ENCODE measurements around the gene NDFIP2.

GRCh38 chr13:79455331-79455730 is 25.6 kb upstream of the NDFIP2 start:
- TF ChIP-seq CTCF (conservative IDR thresholded peaks at IDR 0.05; ENCODE audit: low read length) (no peak), EZH2phosphoT487 (IDR thresholded peaks at IDR 0.05; ENCODE audit: borderline replicate concordance) (no peak)

Measured in Loucy (cell line).